MV-4-11 (cell line): ENCODE results near the gene HIGD2A.
A peak's percentile ranks its signal among the peaks of the same experiment; 100 is the strongest.

ENCODE experiments used
- DNase-seq: peaks from one replicate; lab custom pipeline; 2025; lab: John Stamatoyannopoulos, UW

The HIGD2A gene, protein sequence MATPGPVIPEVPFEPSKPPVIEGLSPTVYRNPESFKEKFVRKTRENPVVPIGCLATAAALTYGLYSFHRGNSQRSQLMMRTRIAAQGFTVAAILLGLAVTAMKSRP

DNA sequence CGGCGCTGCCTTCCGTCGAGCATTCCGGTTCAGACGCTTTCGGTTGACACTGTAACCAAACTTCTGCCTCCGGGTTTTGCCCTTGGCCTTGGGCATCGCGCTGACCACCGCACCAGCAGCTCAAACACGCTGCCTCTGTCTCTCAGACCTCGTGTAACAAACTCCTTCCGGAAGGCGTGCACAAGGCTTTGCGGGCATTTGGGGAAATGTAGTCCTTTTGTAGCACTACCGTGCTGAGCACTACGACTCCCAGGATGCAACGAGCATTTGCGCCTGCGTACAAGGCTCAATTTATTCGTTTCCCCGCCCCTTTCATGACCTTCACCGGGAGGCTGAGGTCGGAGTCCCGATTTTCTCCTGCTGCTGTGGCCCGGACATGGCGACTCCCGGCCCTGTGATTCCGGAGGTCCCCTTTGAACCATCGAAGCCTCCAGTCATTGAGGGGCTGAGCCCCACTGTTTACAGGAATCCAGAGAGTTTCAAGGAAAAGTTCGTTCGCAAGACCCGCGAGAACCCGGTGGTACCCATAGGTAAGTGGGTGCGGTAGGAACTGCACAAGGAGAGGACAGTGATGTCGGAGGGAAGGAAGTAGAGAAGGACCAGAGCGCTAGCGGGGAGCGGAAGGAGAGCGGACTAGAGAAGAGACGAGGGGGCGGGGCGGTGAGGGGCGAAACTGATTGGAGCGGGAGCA lies at the start of gene HIGD2A, which contains the start of gene NOP16:
Gene HIGD2A (plus strand): TSS at position 308 of the 691 bp plus-strand sequence. CDS start 69 bp downstream, at position 377.
Gene NOP16 (minus strand): TSS at position 155 of the 691 bp plus-strand sequence. CDS start 59 bp downstream, at position 96.
- DNase-seq, result peak; percentile 98

DNA sequence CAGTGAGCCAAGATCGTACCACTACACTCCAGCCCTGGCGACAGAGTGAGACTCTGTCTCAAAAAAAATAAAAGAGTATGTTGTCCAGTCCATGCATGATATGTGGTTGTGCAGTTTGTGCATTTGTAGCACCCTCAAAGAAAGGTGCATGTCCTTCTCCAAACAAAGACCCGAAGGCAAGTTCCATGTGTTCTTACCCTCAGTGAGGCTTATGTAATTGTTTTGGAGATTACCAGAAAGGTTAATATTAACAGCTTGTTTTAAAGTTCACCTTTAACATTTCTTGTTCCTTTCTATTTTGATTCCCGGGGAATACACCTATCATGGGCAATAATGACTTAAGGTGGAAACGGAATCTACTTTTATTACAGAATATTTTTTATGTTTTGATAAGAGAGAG lies 49.2 kb upstream of the HIGD2A start:
- no peak for DNase-seq

DNA sequence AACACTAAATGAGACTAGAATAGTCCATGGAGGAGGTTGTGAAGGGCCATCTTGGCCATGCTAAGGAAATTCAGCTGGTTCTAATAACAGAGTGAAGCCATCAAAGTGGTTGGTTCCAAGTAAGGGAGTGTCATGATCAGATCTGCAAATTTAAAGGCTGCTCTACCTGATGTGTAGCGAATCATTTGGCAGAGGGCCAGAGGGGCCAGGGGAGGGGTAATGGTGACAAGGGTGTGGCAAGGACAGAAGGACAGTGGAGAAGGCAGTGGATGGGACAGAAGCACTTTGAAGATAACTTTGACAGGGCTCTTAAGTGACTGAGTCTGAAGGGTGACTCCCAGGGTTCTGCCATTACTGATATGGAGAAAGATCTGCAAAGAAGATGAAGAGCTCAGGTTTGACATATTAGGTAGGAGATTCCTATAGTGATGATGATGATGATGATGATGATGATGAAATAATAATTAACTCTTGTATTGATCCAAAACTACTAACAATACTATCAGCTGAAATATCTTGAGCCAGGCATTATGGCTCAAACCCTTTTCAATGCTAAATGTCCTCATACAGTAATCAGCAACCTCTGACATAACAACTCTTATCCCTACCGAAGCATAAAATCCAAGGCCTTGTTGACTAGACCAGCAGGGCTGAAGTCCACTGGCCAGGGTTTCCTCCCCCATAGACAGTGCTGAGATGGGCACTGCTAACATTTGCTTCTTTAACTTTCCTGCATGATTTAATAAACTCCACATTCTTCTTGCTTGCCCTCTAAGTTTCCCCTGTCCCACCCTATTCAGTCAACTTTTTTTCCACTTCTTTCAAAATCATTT lies 47.0 kb upstream of the HIGD2A start:
- DNase-seq, result no peak

DNA sequence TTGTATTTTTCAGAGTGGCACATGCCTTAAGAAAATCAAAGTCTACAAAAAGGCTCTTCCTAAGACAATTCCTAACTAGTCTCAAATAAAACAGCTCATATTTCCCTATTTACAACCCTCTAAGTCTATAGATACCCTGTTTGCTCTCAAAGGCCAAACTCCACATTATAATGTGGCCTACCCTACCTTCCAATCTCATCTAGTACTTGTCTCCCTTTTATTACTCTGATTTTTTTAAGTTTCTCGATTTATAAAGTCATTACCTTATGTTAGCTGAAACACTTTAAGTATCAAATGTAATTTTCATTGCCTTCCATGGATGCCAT lies 46.4 kb upstream of the HIGD2A start:
- DNase-seq, result no peak

DNA sequence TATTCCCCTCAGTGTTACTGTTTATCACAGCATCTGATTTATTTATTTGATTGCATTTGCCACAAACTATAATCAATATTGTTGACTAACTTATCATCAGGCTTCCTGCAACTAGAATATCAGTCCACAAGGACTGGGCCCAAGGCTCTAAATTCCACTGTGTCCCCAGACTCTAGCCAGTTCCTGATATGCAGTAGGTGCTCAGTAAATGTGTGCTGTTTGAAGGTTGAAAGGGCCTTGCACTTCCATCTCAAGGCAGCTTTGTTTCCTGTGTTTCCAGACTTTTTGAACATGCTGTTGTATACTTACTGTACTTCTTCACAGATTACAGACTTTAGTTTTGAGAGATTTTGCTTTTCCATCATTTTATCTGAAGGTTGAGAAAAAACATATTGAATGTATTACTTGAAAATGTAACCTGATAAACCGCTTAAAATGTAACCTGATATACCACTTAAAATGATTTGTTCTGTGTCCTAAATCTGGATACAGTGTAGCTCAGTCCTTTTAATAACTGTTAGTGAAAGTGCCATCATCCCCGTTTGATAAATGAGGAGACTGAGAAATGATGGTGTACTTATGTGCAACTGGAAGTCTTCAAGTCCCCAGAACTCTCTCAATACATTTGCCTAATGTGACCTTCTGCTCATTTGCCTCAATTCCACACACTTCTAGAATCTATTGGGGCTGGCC lies 45.6 kb upstream of the HIGD2A start:
- no peak for DNase-seq

DNA sequence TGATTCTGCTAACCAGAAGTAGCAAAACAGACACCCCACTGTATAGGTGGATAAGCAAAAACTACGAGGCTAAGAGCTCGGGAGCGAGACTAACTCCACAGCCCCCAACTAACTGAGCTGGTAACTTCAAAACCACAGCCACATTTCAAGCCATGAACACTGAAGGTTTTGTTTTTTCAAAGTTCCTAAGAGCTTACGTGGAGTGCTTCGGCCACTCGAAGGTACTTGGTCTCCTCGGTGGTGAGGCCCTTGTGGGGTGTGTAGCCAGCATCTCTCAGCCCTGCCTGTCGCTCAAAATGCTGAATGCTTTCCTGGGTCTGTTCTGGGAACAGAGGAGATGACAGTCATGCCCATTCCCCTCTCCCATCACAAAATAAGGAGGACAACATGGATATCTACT lies 38.1 kb upstream of the HIGD2A start:
- no peak for DNase-seq

DNA sequence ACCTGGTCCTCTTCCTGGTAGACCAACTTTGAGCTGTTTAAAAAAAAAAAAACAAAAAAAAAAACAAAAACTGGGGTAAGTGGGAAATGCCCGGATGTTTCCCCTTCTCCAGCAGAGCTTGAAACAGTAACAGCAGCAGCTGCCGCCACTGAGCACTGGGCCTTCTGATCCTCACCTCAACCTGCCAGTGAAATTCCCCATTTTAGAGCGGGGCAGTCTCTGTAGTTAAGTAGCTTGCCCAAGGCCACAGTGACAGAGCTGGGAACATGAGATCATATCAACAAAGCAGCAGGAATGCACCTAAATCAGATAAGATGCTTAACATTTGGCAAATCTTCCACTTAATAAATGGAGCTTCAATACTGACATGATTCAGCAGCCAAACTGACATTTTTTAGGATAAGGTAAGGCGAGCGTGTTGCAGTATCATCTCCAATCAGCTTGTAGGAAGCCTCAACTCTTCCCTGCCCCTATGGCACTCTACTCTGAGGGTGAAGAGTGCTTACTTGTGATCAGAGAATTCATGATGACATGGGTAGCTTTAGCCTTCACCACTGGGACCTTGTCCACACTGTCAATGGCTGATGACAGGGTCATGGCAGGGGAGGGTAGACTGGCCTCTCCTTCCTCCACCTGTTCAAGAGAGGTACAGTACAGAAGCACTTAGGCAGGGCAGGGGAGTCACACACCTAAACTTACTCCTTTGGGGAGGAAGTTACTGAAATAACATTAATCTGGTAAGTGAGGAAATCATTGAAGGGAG lies 36.3 kb upstream of the HIGD2A start:
- DNase-seq, result no peak

DNA sequence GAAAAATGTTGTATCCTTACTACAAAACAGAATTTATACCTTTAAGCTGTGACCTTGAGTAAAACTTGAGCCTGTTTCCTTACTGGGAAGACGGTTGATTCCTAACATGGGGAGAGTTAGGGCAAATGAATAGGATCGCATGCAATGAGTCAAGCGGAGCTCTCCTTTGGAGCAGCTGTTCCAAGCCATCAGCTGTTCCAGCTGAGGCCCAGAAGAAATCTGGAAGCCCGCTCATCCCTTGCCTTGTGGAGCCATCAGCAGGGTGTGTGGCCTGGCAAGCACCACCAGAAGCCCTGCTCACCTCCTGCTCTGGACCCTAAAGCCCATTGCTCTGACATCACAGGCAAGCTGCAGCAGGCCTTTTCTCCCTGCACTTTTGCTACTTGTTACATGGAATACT lies 35.0 kb upstream of the HIGD2A start:
- DNase-seq, result no peak

DNA sequence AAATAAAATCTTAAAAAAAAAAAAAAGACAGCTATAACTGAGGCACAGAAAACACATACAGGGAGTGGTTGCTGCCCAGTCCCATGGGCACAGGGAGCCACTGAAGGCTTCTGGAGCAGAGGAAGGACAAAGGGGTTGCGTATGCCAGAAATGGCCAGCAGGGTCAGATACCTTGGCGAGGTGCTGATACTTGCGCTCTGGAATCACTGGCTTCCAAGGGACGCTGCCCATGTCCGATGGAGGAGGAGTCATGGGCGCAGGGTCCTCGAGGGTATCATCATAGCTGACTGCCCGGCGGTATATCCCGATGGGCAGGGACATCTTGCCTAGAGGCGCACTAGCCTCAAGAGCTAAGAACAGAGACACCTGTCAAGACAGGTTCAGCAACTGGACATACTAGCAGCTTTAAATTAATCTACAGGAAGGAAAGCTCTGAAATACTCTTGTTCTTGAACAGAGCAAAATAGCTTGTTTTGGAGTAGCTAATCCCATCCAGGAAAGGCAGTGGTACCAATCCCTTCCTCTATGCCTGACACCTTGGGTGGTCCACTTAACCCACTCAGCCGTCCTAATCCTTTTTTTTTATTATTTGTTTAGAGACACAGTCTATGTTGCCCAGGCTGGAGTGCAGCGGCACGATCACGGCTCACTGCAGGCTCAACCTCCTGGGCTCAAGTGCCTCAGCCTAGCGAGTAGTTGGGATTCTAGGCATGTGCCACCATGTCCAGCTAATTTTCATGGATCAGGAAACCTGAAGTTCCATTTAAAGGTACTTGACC lies 33.0 kb upstream of the HIGD2A start:
- no peak for DNase-seq

DNA sequence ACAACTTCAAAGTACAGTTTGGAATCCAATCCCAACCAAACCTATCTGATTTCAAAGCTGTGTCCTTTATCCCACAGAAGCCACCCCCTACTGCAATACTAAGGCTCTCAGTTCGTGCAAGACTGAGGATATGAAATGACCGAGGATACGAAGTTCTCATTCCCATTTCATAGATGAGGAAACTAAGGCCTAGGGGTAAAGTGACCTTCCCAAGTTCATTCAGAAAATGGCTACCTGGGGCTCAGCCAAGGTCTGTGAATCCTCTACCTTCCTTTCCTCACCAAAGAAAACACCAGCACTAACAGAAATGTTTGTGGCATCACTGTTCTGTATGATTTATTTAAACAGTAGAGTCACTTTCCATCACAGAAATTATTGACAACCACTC lies 32.4 kb upstream of the HIGD2A start:
- DNase-seq, result no peak

DNA sequence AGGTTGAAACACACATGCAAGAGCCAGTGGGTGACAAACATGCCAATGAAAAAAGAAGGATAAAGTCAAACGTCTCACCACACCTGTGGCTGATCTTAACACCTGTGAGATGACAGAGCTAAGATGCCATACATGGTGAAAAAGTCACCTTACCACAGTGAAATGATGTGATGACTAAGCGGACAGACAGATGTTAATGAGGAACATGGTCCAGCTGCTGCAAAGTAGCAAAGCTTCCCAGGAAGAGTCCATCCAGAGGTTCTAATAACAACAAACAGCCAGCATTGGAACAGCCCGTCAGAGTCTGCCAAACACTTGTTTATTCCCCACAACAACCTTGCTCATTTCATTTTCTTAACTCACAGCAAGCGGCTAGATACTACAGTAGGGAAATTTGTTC lies 28.9 kb upstream of the HIGD2A start:
- no peak for DNase-seq

DNA sequence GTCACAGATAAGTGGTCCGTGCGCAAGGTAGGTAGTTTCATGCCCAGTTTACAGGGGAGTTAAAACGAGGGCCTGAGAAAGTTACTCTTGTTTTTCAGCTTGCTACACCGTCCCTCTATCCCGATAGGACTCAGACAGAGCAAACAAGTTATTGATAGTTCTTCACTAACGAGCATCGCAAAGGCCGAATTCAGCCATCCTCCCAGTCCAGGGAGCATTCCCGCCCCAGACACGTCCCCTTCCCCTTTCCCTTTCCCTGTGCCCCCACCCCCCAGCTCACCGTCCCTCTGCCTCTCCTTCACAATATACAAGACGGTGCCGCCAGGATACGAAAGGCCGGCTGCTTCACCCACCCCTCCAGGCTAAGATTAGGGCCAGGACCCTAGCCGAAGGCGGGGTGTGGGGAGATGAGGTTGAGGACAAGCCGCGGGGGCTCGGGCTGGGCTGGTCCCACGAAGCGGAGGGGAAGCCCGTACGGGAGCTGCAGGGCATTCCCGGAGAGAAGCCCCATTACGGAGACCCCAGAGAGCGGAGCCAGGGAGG lies 27.6 kb upstream of the HIGD2A start:
- DNase-seq, result no peak

DNA sequence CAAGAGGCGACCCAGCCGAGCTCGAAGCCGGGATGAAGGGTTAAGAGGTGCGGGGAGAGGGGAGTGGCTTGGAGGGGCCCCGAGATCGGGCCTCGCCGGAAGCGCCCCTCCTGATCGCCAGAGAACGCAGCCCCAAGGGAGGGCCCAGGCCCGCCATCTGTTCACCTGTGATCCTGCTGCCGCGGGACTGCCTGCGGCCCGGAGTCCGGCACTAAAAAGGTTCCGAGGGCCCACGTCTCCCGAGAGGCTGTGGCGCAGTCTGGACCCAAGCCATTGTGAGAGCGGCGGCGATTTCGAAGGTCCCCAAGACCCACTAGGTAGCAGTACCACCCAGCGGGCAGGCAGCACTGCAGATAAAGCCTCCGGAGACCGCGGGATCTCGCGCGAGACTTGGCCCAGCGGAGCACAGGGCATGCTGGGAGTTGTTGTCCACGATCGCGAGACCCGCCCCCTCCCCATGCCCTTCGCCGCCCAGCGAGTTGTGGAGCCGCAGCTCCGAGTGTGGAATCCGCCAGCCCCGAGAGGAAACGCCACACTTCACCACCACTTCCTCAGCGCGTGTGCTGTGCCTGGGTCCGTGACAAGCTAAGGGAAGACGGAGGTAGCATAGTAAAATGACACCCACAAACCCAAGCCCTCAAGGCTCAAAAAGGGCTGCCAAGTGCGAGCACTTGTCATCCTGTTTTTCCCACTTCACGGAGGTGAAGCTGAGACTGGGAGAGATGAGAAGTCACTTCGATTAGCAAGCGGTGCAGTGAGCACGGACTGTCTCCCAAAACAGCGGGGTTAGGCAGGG lies 26.9 kb upstream of the HIGD2A start, which contains the start of gene KIAA1191:
Gene KIAA1191 (minus strand): TSS at position 328 of the 796 bp plus-strand sequence. CDS start 2,256 bp downstream, outside the sequence.
- peak; percentile 92 for DNase-seq

DNA sequence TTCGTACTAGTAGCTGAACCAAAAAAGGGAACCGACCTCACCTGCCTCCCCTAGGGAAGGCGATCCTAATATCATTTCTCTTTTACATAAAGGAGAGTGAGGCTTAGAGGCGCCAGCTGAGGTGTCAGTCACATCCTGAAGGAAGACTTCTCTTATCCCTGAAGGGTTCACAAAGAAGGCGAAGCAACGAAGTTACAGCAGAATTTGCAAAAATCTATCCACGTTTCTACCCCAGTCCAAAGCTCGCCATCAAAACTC lies 26.4 kb upstream of the HIGD2A start:
- DNase-seq, result no peak

DNA sequence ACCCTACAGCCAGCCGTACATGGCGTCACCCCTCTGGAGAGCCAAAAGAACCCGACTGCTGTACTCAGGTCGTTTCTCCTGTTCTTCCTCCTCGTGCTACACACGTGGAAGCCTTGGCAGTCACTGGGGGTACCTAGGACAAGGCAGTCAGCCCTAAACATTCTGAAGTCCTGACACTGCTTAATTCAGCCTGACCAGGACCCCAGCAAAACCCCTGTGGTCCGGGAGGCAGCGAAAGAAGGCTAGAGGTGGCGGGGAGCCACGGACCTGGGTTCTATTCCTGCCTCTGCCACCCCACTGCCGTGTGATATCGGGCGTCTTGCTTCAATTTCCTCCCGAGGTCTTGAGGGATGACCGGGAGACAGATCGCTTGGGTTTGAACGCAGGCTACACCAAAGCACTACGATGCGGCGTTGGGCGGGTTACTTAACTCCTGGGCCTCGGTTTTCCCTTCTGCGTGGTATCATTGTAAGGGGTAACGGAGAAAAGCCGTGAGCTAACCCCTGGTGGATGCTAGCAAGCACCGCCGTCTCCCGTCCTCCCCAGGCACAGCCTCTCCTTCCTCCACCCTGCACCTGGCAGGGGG lies 23.7 kb upstream of the HIGD2A start:
- DNase-seq, result no peak

DNA sequence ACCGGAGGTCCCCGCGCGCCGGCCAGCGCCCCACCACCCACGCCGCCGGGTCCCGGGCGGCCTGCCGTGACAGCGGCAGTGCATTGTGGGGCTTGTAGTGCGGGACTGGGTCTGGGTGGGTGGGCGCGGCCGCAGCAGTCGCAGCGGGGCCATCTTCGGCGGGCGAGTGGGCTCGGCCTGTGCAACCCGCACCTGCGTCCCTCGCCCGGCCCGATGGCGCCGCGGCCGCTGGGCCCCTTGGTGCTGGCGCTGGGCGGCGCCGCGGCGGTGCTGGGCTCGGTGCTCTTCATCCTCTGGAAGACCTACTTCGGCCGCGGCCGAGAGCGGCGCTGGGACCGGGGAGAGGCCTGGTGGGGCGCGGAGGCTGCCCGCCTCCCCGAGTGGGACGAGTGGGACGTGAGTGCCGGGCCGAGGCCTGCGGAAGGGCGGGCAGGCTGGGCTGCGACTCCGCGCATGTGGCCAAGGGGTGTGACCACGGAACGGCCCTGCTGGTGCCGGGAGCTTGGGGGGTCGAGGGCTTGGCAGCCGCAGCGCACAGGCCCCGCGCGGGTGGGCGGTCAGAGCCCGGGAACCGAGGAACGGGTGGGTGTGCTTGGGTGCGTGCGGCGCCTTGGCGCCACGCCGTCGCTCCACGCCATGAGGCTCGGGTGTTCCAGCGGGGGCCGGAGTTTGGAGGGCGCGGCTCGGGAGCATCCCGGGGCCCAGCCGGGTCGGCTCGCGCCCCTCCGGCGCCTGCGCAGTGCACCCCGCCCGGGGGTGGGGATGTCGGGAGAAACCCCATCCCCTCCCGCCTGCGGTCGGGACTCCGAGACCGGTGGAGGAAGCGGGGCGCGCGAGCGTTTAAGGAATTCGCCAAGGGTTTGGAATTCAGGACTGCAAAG lies 23.0 kb upstream of the HIGD2A start, which contains the start of gene ARL10:
Gene ARL10 (plus strand): TSS at position 137 of the 881 bp plus-strand sequence. CDS start 77 bp downstream, at position 214.
- no peak for DNase-seq

DNA sequence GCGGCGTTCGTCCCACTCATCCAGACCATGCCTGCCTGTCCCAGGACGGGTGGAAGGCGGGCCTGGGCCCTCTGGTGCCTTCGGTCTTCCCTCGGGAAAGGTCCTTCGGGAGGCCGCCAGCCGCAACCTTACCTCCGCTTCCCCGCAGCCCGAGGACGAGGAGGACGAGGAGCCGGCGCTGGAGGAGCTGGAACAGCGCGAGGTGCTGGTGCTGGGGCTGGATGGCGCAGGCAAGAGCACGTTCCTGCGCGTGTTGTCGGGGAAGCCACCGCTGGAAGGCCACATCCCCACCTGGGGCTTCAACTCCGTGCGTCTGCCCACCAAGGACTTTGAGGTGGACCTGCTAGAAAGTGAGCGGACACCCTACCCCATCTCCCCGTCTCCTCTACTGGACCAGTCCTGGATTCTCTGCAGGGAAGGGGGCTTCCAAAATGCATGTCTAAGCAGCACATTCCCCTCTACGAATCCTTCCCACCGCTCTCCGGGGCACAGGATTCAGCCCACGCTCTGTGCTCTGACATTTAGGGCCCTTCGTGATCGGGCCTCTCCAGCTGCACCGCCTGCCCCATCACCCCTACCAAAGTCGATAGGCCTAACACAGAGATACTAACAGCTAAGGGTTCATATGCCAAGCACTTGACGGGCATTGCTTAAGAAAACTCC lies 22.2 kb upstream of the HIGD2A start:
- DNase-seq, result no peak

DNA sequence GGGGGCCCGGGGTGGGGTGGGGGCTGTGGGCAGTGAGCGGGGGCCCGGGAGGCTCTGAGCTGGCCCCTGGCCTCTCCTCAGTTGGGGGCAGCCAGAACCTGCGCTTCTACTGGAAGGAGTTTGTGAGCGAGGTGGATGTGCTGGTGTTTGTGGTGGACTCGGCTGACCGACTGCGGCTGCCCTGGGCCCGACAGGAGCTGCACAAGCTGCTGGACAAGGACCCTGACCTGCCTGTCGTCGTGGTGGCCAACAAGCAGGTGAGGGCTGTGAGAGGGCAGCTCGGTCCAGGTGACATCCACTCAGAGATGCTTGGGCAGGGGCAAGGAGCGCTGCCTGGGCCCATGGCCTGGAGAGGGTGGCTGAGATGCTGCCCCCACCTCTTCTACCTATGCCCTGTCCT lies 19.8 kb upstream of the HIGD2A start:
- DNase-seq, result no peak
